Rectal smooth muscle tissue (tissue), 1 donor: Measurements from ENCODE around the gene MADD.

ENCODE experiments used
- H3K27ac ChIP-seq: one replicate; pipeline ENCODE4 v1.7.0; 2013; ENCODE audit warnings: low read depth, low read length, inconsistent platforms
- H3K27me3 ChIP-seq: one replicate; pipeline ENCODE4 v1.7.0; 2013; ENCODE audit warnings: low read length; ENCODE audit not compliant: control insufficient read depth, insufficient read depth
- H3K36me3 ChIP-seq: one replicate; pipeline ENCODE4 v1.7.0; 2013; ENCODE audit warnings: low read length; ENCODE audit not compliant: control insufficient read depth, insufficient read depth
- H3K4me1 ChIP-seq: one replicate; pipeline ENCODE4 v1.7.0; 2013; ENCODE audit warnings: low read length; ENCODE audit not compliant: control insufficient read depth, insufficient read depth
- H3K4me3 ChIP-seq: one replicate; pipeline ENCODE4 v1.7.0; 2013; ENCODE audit warnings: low read length
- H3K9ac ChIP-seq: one replicate; pipeline ENCODE4 v1.7.0; 2013; ENCODE audit warnings: low read length

The MADD gene

GRCh38 chr11:47340980-47341775, 71.2 kb downstream of the MADD start:
- no peaks in the 10 kb centered on the region for H3K4me1 ChIP-seq
- H3K27ac ChIP-seq = no peak overlapping the region
- H3K9ac ChIP-seq = no peak overlapping the region
- no peaks in the 10 kb centered on the region for H3K27me3 ChIP-seq
- H3K4me3 ChIP-seq = no peak overlapping the region
- no peaks in the 10 kb centered on the region for H3K36me3 ChIP-seq

GRCh38 chr11:47342036-47342803, 72.3 kb downstream of the MADD start:
- Histone ChIP-seq H3K36me3 (no peaks in the 10 kb centered on the region), H3K27me3 (no peaks in the 10 kb centered on the region), H3K9ac (no peak overlapping the region), H3K4me1 (no peaks in the 10 kb centered on the region), H3K27ac (no peak overlapping the region), H3K4me3 (no peak overlapping the region)

DNA sequence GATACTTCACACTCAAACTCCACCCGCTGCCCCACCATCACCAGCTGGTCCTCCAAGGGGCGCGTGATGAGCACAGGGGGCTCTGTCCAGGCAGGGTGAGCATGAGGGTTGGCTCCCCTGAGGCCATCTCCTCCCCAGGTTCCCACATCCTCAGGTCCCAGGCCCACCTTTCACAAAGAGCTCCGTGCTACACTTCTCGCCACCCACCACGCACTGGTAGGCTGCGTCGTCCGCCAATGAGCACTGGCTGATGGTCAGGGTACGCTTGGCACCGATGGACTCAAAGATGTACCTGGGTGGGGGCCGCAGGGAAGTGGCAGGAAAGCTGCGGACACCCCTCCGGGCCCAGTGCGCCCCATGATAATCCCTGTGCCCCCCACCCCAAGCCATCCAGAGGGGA, 72.9 kb downstream of the MADD start:
- no peak overlapping the region for H3K9ac ChIP-seq
- no peaks in the 10 kb centered on the region for H3K36me3 ChIP-seq
- no peaks in the 10 kb centered on the region for H3K27me3 ChIP-seq
- H3K4me1 ChIP-seq = no peaks in the 10 kb centered on the region
- no peak overlapping the region for H3K27ac ChIP-seq
- no peak overlapping the region for H3K4me3 ChIP-seq

DNA sequence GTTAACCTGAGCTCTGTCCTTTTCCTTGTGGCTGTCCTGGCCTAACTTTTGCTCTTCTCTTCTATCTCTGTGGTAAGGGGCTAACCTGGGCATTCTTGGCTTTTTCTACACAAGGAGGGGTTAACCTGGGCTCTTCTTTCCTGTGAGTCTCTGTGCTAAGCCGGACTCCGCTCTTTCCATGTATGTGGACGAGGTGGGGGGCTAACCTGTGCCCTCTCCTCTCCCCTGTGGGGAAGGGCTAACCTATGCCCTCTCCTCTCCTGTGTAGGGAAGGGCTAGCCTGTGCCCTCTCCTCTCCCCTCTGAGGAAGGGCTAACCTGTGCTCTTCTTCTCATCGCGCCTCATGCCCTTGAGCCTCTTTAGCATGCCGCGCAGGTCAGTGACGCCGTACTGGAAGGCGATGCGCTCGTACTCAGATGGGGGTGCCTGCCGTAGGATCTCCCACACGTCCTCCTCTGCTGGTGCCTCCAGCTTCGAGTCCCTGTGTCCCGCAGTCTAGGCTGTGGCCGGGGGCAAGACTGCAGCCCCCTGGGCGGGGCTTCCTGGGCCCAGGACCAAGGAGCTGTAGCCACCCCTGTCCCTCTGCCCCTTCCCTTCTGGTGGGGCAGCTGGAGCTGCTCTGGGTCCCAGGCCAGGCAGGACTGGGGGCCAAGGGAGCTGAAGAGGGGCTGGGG, 76.1 kb downstream of the MADD start:
- no peaks in the 10 kb centered on the region for H3K36me3 ChIP-seq
- no peak overlapping the region for H3K27ac ChIP-seq
- H3K4me1 ChIP-seq = no peaks in the 10 kb centered on the region
- no peaks in the 10 kb centered on the region for H3K27me3 ChIP-seq
- H3K9ac ChIP-seq = no peak overlapping the region
- H3K4me3 ChIP-seq = no peak overlapping the region

GRCh38 chr11:47347137-47347536, 77.2 kb downstream of the MADD start:
- H3K36me3 ChIP-seq = no peaks in the 10 kb centered on the region

GRCh38 chr11:47348131-47348802, 78.3 kb downstream of the MADD start:
- H3K4me3 ChIP-seq = no peak overlapping the region
- H3K27ac ChIP-seq = no peak overlapping the region
- no peaks in the 10 kb centered on the region for H3K36me3 ChIP-seq
- no peak overlapping the region for H3K9ac ChIP-seq
- no peaks in the 10 kb centered on the region for H3K27me3 ChIP-seq
- H3K4me1 ChIP-seq = no peaks in the 10 kb centered on the region

More at GRCh38 chr11:47347137-47347536, 77.2 kb downstream of the MADD start:
- H3K27me3 ChIP-seq = no peaks in the 10 kb centered on the region
- no peaks in the 10 kb centered on the region for H3K4me1 ChIP-seq
- H3K27ac ChIP-seq = no peak overlapping the region
- H3K9ac ChIP-seq = no peak overlapping the region
- no peak overlapping the region for H3K4me3 ChIP-seq

- Histone ChIP-seq H3K9ac (no peak overlapping the region), H3K4me1 (no peaks in the 10 kb centered on the region), H3K36me3 (no peaks in the 10 kb centered on the region), H3K27ac (no peak overlapping the region), H3K27me3 (no peaks in the 10 kb centered on the region), H3K4me3 (no peak overlapping the region)
Observed at GRCh38 chr11:47348859-47349258, 78.9 kb downstream of the MADD start.

- no peak overlapping the region for H3K27ac ChIP-seq
Observed at GRCh38 chr11:47349521-47350095, 79.7 kb downstream of the MADD start.

DNA sequence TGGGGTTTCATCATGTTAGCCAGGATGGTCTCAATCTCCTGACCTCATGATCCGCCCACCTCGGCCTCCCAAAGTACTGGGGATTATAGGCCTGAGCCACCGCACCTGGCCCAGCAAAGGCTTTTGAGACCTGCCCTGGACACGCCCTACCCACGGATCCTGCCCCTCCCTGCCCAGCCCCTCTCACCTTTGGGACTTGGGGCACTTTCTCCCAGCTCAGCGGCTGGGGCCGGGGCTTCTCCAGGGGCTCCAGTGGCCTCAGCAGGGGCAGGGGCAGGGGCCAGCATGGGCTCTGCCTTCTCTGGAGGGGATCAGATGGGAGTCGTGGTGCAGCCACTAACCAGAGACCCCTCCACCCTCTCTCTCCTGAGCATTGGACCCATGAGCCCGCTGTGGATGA, 80.4 kb downstream of the MADD start:
- Histone ChIP-seq H3K4me3 (no peak overlapping the region), H3K27ac (no peak overlapping the region), H3K36me3 (no peaks in the 10 kb centered on the region), H3K27me3 (no peaks in the 10 kb centered on the region), H3K9ac (no peak overlapping the region), H3K4me1 (no peaks in the 10 kb centered on the region)

More at GRCh38 chr11:47349521-47350095, 79.7 kb downstream of the MADD start:
- H3K4me3 ChIP-seq = no peak overlapping the region
- no peak overlapping the region for H3K9ac ChIP-seq
- no peaks in the 10 kb centered on the region for H3K4me1 ChIP-seq
- no peaks in the 10 kb centered on the region for H3K27me3 ChIP-seq
- H3K36me3 ChIP-seq = no peaks in the 10 kb centered on the region

GRCh38 chr11:47351156-47352126, 81.5 kb downstream of the MADD start:
- Histone ChIP-seq H3K4me3 (no peak overlapping the region), H3K9ac (no peak overlapping the region), H3K27ac (no peak overlapping the region), H3K27me3 (no peaks in the 10 kb centered on the region), H3K4me1 (no peaks in the 10 kb centered on the region), H3K36me3 (no peaks in the 10 kb centered on the region)

DNA sequence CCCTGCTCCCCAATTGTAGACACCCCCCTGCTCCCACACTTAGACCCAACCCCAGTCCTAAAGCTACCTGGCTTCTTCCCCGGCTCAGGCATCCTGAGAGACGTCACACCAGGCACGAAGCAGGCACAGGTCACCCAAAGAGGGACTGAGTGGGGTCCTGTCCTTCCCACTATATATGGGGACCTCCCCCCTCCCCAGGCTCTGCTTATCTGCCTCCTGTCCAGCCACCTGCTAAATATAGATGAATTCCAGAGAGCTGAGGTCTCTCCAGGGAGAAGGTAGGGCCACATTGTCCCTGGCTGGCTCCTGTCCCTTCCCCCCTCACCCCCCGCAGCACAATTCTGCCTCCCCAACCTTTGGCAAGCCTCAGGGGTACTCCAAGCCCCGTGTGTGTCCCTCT, 82.6 kb downstream of the MADD start, which contains the start of gene MYBPC3:
Gene MYBPC3, minus strand, starts transcription at position 147 of the 400 bp plus-strand sequence. Its CDS starts 55 bp downstream, at position 92.
- H3K27me3 ChIP-seq = no peaks in the 10 kb centered on the region
- H3K9ac ChIP-seq = no peak within 1 kb of the TSS
- H3K4me1 ChIP-seq = no peaks in the 10 kb centered on the region
- no peak within 1 kb of the TSS for H3K27ac ChIP-seq
- no peak within 1 kb of the TSS for H3K4me3 ChIP-seq
- H3K36me3 ChIP-seq = no peaks in the 10 kb centered on the region
